MM.1S (cell line): ENCODE data around the gene AFP.

Source experiments
- DNase-seq: peaks from one replicate; pipeline ENCODE4 v3.0.0-alpha.2; 2015
- H2AFZ ChIP-seq: fragments of 300-600 bp; sonication (generic); 2 replicates; pipeline ENCODE4 v1.6.0; 2016; ENCODE audit warnings: antibody characterized with exemption, low read length
- H3F3A ChIP-seq: fragments of 300-600 bp; sonication (generic); 2 replicates; pipeline ENCODE4 v1.6.1; 2016; ENCODE audit warnings: mild to moderate bottlenecking, antibody characterized with exemption, low read length, moderate library complexity, mixed read lengths; ENCODE audit not compliant: insufficient read depth
- H3K27ac ChIP-seq: fragments of 300-600 bp; sonication (generic); 2 replicates; pipeline ENCODE4 v1.5.1; 2016; ENCODE audit warnings: mild to moderate bottlenecking, low read length
- H3K27me3 ChIP-seq: fragments of 300-600 bp; sonication (generic); replicated peaks from 2 replicates; pipeline ENCODE4 v1.6.0; 2016; ENCODE audit warnings: low read length; ENCODE audit not compliant: insufficient read depth
- H3K36me3 ChIP-seq: fragments of 300-600 bp; sonication (generic); replicated peaks from 2 replicates; pipeline ENCODE4 v1.6.1; 2016; ENCODE audit warnings: mild to moderate bottlenecking, low read length, mixed read lengths; ENCODE audit not compliant: insufficient read depth
- H3K4me1 ChIP-seq: fragments of 300-600 bp; sonication (generic); 2 replicates; pipeline ENCODE4 v1.6.1; 2016; ENCODE audit warnings: low read length, mixed read lengths
- H3K4me2 ChIP-seq: fragments of 300-600 bp; sonication (generic); 2 replicates; pipeline ENCODE4 v1.6.0; 2016; ENCODE audit warnings: low read depth, low read length
- H3K4me3 ChIP-seq: fragments of 300-600 bp; sonication (generic); 2 replicates; pipeline ENCODE4 v1.5.1; 2016; ENCODE audit warnings: low read length, mixed read lengths
- H3K79me2 ChIP-seq: fragments of 300-600 bp; sonication (generic); 2 replicates; pipeline ENCODE4 v1.6.1; 2016; ENCODE audit warnings: mixed run types, low read length, mixed read lengths
- H3K9ac ChIP-seq: fragments of 300-600 bp; sonication (generic); 2 replicates; pipeline ENCODE4 v1.6.1; 2016; ENCODE audit warnings: low read length, mixed read lengths
- H3K9me2 ChIP-seq: fragments of 300-600 bp; sonication (generic); replicated peaks from 2 replicates; pipeline ENCODE4 v1.6.1; 2016; ENCODE audit warnings: mild to moderate bottlenecking, low read length, mixed read lengths; ENCODE audit not compliant: insufficient read depth
- H3K9me3 ChIP-seq: fragments of 300-600 bp; sonication (generic); replicated peaks from 2 replicates; pipeline ENCODE4 v1.6.1; 2016; ENCODE audit warnings: mild to moderate bottlenecking, low read length, mixed read lengths; ENCODE audit not compliant: insufficient read depth
- H4K20me1 ChIP-seq: fragments of 300-600 bp; sonication (generic); 2 replicates; pipeline ENCODE4 v1.6.1; 2016; ENCODE audit warnings: mild to moderate bottlenecking, low read length, moderate library complexity, mixed read lengths; ENCODE audit not compliant: insufficient read depth
- CTCF ChIP-seq: fragments of 300-600 bp; sonication (generic); IDR thresholded peaks from 2 replicates; pipeline ENCODE4 v1.5.1; 2016; ENCODE audit warnings: antibody characterized with exemption, low read length, mixed read lengths
- EZH2 ChIP-seq: fragments of 300-600 bp; sonication (generic); optimal IDR thresholded peaks from 2 replicates; pipeline ENCODE3; 2017; ENCODE audit warnings: low read depth, mild to moderate bottlenecking, antibody characterized with exemption, low read length, mixed read lengths
- EZH2phosphoT487 ChIP-seq: fragments of 300-600 bp; sonication (generic); IDR thresholded peaks from 2 replicates; pipeline ENCODE4 v1.6.1; 2018; ENCODE audit warnings: antibody characterized with exemption, low read length

AFP gene

GRCh38 chr4:73451404-73451803 is 15.4 kb downstream of the AFP start:
- DNase-seq, result no peak
- TF ChIP-seq CTCF (no peak), EZH2 (no peak), EZH2phosphoT487 (no peak)
- Histone ChIP-seq H3K36me3 (no peaks in the 10 kb centered on the region), H3K4me3 (no peak overlapping the region), H3K9me3 (no peaks in the 10 kb centered on the region), H3K27me3 (no peaks in the 10 kb centered on the region), H3K4me2 (no peak overlapping the region), H2AFZ (no peak overlapping the region), H3K9me2 (no peaks in the 10 kb centered on the region), H3F3A (no peaks in the 10 kb centered on the region), H3K9ac (no peak overlapping the region), H4K20me1 (no peaks in the 10 kb centered on the region), H3K79me2 (no peaks in the 10 kb centered on the region), H3K4me1 (no peaks in the 10 kb centered on the region), H3K27ac (no peak overlapping the region)

GRCh38 chr4:73451981-73452747 is 16.1 kb downstream of the AFP start:
- Histone ChIP-seq H3K4me1 (no peaks in the 10 kb centered on the region), H3K9me3 (no peaks in the 10 kb centered on the region), H2AFZ (no peak overlapping the region), H3K4me2 (no peak overlapping the region), H3K79me2 (no peaks in the 10 kb centered on the region), H3K9me2 (no peaks in the 10 kb centered on the region), H3K27me3 (no peaks in the 10 kb centered on the region), H3F3A (no peaks in the 10 kb centered on the region), H4K20me1 (no peaks in the 10 kb centered on the region), H3K36me3 (no peaks in the 10 kb centered on the region), H3K4me3 (no peak overlapping the region), H3K27ac (no peak overlapping the region), H3K9ac (no peak overlapping the region)
- no peak for DNase-seq
- no peak for TF ChIP-seq EZH2
- TF ChIP-seq EZH2phosphoT487, result no peak
- no peak for TF ChIP-seq CTCF

- Histone ChIP-seq H3F3A (no peaks in the 10 kb centered on the region), H3K9ac (no peak overlapping the region), H3K27ac (no peak overlapping the region), H3K36me3 (no peaks in the 10 kb centered on the region), H3K4me2 (no peak overlapping the region), H2AFZ (no peak overlapping the region), H3K9me2 (no peaks in the 10 kb centered on the region), H3K27me3 (no peaks in the 10 kb centered on the region), H3K9me3 (no peaks in the 10 kb centered on the region), H3K4me3 (no peak overlapping the region), H3K79me2 (no peaks in the 10 kb centered on the region), H3K4me1 (no peaks in the 10 kb centered on the region), H4K20me1 (no peaks in the 10 kb centered on the region)
- DNase-seq, result no peak
- TF ChIP-seq EZH2, result no peak
- TF ChIP-seq EZH2phosphoT487, result no peak
These were observed 17.1 kb downstream of the AFP start for GRCh38 chr4:73452953-73453700.

GRCh38 chr4:73453701-73454005 is 17.6 kb downstream of the AFP start:
- DNase-seq, result no peak
- Histone ChIP-seq H3K4me3 (no peak overlapping the region), H3K79me2 (no peaks in the 10 kb centered on the region), H3K36me3 (no peaks in the 10 kb centered on the region), H3K9ac (no peak overlapping the region), H3K4me2 (no peak overlapping the region), H3K9me3 (no peaks in the 10 kb centered on the region), H2AFZ (no peak overlapping the region), H3K4me1 (no peaks in the 10 kb centered on the region), H4K20me1 (no peaks in the 10 kb centered on the region), H3F3A (no peaks in the 10 kb centered on the region), H3K27ac (no peak overlapping the region), H3K9me2 (no peaks in the 10 kb centered on the region), H3K27me3 (no peaks in the 10 kb centered on the region)
- TF ChIP-seq EZH2phosphoT487, result no peak
- TF ChIP-seq CTCF, result no peak
- no peak for TF ChIP-seq EZH2
